Neural progenitor cell (in vitro differentiated cells): ENCODE data around the gene TGFB1I1. TPM values are rescaled to one million over a fixed set of nuclear protein-coding genes. Genes with fewer than 3 reads are reported as not detected.

Experiments
- DNase-seq: peaks from one replicate; pipeline ENCODE4 v3.0.0-alpha.2; 2016; ENCODE audit warnings: low spot score
- H2AFZ ChIP-seq: fragments of 200-600 bp; sonication (generic); replicated peaks from 2 replicates; pipeline ENCODE4 v1.6.1; 2016; ENCODE audit warnings: antibody characterized with exemption
- H3F3A ChIP-seq: fragments of 200-600 bp; sonication (generic); 2 replicates; pipeline ENCODE4 v1.6.1; 2016; ENCODE audit warnings: antibody characterized with exemption, low read depth
- H3K27ac ChIP-seq: fragments of 200-600 bp; sonication (generic); 2 replicates; pipeline ENCODE4 v1.5.1; 2016; ENCODE audit warnings: mild to moderate bottlenecking
- H3K27me3 ChIP-seq: fragments of 200-600 bp; sonication (generic); 2 replicates; pipeline ENCODE4 v1.6.1; 2016; ENCODE audit warnings: mild to moderate bottlenecking, moderate library complexity
- H3K36me3 ChIP-seq: fragments of 200-600 bp; sonication (generic); 2 replicates; pipeline ENCODE4 v1.5.1; 2016
- H3K4me1 ChIP-seq: fragments of 200-600 bp; sonication (generic); 2 replicates; pipeline ENCODE4 v1.6.1; 2016; ENCODE audit warnings: mixed run types
- H3K4me2 ChIP-seq: fragments of 200-600 bp; sonication (generic); 2 replicates; pipeline ENCODE4 v1.6.1; 2016
- H3K4me3 ChIP-seq: fragments of 200-600 bp; sonication (generic); 2 replicates; pipeline ENCODE4 v1.5.1; 2016
- H3K79me2 ChIP-seq: fragments of 200-600 bp; sonication (generic); 2 replicates; pipeline ENCODE4 v1.6.1; 2016; ENCODE audit warnings: low read depth
- H3K9ac ChIP-seq: fragments of 200-600 bp; sonication (generic); 2 replicates; pipeline ENCODE4 v1.6.1; 2016
- H3K9me3 ChIP-seq: fragments of 200-600 bp; sonication (generic); 2 replicates; pipeline ENCODE4 v1.5.1; 2016; ENCODE audit warnings: low read depth
- H4K20me1 ChIP-seq: fragments of 200-600 bp; sonication (generic); 2 replicates; pipeline ENCODE4 v1.6.1; 2016; ENCODE audit warnings: low read depth
- H3K27ac Mint-ChIP-seq: 3 replicates; pipeline ENCODE4 v1.8.0; 2021; ENCODE audit warnings: mixed read lengths
- H3K27me3 Mint-ChIP-seq: 2 replicates; pipeline ENCODE4 v1.8.0; 2022; ENCODE audit warnings: low read depth, mild to moderate bottlenecking, inconsistent platforms, moderate library complexity, mixed read lengths; ENCODE audit not compliant: insufficient read depth
- H3K36me3 Mint-ChIP-seq: 3 replicates; pipeline ENCODE4 v1.8.0; 2021; ENCODE audit warnings: mixed read lengths
- H3K4me1 Mint-ChIP-seq: 3 replicates; pipeline ENCODE4 v1.8.0; 2021; ENCODE audit warnings: mixed read lengths
- H3K4me3 Mint-ChIP-seq: 3 replicates; pipeline ENCODE4 v1.8.0; 2021; ENCODE audit warnings: mild to moderate bottlenecking, moderate library complexity, mixed read lengths
- H3K9me3 Mint-ChIP-seq: 3 replicates; pipeline ENCODE4 v1.8.0; 2020; ENCODE audit warnings: mixed read lengths
- EZH2 ChIP-seq: fragments of 200-600 bp; sonication (generic); IDR thresholded peaks from 2 replicates; pipeline ENCODE4 v1.6.1; 2017; ENCODE audit warnings: antibody characterized with exemption, mild to moderate bottlenecking, moderate library complexity
- EZH2phosphoT487 ChIP-seq: fragments of 200-600 bp; sonication (generic); IDR thresholded peaks from 2 replicates; pipeline ENCODE4 v1.6.1; 2017; ENCODE audit warnings: antibody characterized with exemption
- total RNA-seq: library from RNA; depleted of rRNA; stranded (reverse); fragments of >200 nt; gene quantifications from 2 replicates; pipeline ENCODE4 v1.2.3, GENCODE V29; 2015; ENCODE audit warnings: low replicate concordance
- TF ChIP-seq, protein P1 (sequence below): fragments of 200-600 bp; sonication (generic); IDR thresholded peaks from 2 replicates; pipeline ENCODE4 v1.5.1; 2017; ENCODE audit warnings: antibody characterized with exemption, mild to moderate bottlenecking

The TGFB1I1 gene
- total RNA-seq, 1 donor from 2014 or later = not detected

GRCh38 chr16:31451201-31451600 lies 20.8 kb upstream of the TGFB1I1 start:
- H3K9me3 Mint-ChIP-seq = no peaks in the 10 kb centered on the region
- Histone ChIP-seq H2AFZ (no peak overlapping the region), H3K9ac (no peak overlapping the region), H3K9me3 (no peaks in the 10 kb centered on the region), H4K20me1 (peaks cover 36% of the 10 kb centered on the region), H3K36me3 (no peaks in the 10 kb centered on the region), H3F3A (peaks cover 24% of the 10 kb centered on the region), H3K27me3 (no peaks in the 10 kb centered on the region), H3K27ac (no peak overlapping the region), H3K4me3 (no peak overlapping the region), H3K4me1 (peaks cover 20% of the 10 kb centered on the region), H3K4me2 (peak overlapping the region; percentile 32), H3K79me2 (peaks cover 13% of the 10 kb centered on the region)
- no peaks in the 10 kb centered on the region for H3K36me3 Mint-ChIP-seq
- peaks cover 38% of the 10 kb centered on the region for H3K4me1 Mint-ChIP-seq
- TF ChIP-seq EZH2 = no peak
- TF ChIP-seq, protein P1, sequence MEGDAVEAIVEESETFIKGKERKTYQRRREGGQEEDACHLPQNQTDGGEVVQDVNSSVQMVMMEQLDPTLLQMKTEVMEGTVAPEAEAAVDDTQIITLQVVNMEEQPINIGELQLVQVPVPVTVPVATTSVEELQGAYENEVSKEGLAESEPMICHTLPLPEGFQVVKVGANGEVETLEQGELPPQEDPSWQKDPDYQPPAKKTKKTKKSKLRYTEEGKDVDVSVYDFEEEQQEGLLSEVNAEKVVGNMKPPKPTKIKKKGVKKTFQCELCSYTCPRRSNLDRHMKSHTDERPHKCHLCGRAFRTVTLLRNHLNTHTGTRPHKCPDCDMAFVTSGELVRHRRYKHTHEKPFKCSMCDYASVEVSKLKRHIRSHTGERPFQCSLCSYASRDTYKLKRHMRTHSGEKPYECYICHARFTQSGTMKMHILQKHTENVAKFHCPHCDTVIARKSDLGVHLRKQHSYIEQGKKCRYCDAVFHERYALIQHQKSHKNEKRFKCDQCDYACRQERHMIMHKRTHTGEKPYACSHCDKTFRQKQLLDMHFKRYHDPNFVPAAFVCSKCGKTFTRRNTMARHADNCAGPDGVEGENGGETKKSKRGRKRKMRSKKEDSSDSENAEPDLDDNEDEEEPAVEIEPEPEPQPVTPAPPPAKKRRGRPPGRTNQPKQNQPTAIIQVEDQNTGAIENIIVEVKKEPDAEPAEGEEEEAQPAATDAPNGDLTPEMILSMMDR = no peak
- TF ChIP-seq EZH2phosphoT487 = no peak
- DNase-seq = no peak
- peak overlapping the region; percentile 87 for H3K27ac Mint-ChIP-seq
- H3K27me3 Mint-ChIP-seq = peaks cover 2% of the 10 kb centered on the region
- H3K4me3 Mint-ChIP-seq = no peak overlapping the region

DNA sequence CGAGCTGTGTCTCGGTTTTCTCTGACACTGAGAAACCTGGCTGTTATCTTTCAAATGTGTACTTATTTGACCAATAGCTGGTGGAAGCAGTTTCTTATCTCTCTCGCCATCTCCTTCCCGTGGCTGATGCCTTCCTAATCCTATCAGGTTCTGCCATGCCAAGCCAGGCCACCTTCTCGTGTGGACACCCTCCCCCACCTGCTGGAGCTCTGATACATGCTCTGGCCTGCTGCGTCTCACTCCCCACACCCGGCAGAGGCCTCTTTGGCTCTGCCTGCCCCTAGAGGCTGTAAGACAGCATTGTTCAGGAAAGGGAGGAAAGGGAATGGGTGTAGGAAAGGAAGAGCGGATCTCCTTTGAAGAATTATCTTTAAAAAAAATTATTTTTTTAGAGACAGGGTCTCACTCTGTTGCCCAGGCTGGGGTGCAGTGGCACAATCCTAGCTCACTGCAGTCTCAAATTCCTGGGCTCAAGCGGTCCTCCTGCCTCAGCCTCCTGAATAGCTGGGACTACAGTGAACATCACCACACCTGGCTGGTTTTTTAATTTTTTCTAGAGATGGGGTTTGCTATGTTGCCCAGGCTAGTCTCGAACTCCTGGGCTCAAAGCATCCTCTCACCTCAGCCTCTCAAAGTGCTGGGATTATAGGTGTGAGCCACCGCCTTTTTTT lies 20.1 kb upstream of the TGFB1I1 start:
- Histone ChIP-seq H3K4me2 (peak overlapping the region; percentile 32), H3K27ac (no peak overlapping the region)
- H3K36me3 Mint-ChIP-seq = no peaks in the 10 kb centered on the region

GRCh38 chr16:31452631-31453106 lies 19.3 kb upstream of the TGFB1I1 start:
- Mint-ChIP-seq H3K9me3 (no peaks in the 10 kb centered on the region), H3K4me3 (no peak overlapping the region), H3K27me3 (peaks cover 2% of the 10 kb centered on the region), H3K27ac (peak overlapping the region; percentile 76), H3K36me3 (no peaks in the 10 kb centered on the region), H3K4me1 (peaks cover 39% of the 10 kb centered on the region)
- peaks cover 51% of the 10 kb centered on the region for H4K20me1 ChIP-seq
- no peak for DNase-seq
- H3K27me3 ChIP-seq = no peaks in the 10 kb centered on the region
- no peak for TF ChIP-seq EZH2
- no peak for TF ChIP-seq EZH2phosphoT487
- TF ChIP-seq, protein P1 = no peak
- H3K27ac ChIP-seq = no peak overlapping the region
- H3K36me3 ChIP-seq = no peaks in the 10 kb centered on the region
- no peak overlapping the region for H3K4me2 ChIP-seq
- no peak overlapping the region for H2AFZ ChIP-seq
- H3K4me3 ChIP-seq = no peak overlapping the region
- peaks cover 26% of the 10 kb centered on the region for H3K79me2 ChIP-seq
- peaks cover 23% of the 10 kb centered on the region for H3K4me1 ChIP-seq
- no peaks in the 10 kb centered on the region for H3K9me3 ChIP-seq
- H3F3A ChIP-seq = peaks cover 28% of the 10 kb centered on the region
- H3K9ac ChIP-seq = no peak overlapping the region

More for the DNA sequence above, 20.1 kb upstream of the TGFB1I1 start:
- Histone ChIP-seq H3K9ac (no peak overlapping the region), H3K9me3 (no peaks in the 10 kb centered on the region), H3K4me1 (peaks cover 20% of the 10 kb centered on the region), H2AFZ (no peak overlapping the region), H3K36me3 (no peaks in the 10 kb centered on the region), H3K27me3 (no peaks in the 10 kb centered on the region), H4K20me1 (peaks cover 42% of the 10 kb centered on the region), H3K4me3 (no peak overlapping the region), H3F3A (peaks cover 24% of the 10 kb centered on the region), H3K79me2 (peaks cover 17% of the 10 kb centered on the region)
- DNase-seq = peak; percentile 79
- H3K27ac Mint-ChIP-seq = peak overlapping the region; percentile 87
- peaks cover 38% of the 10 kb centered on the region for H3K4me1 Mint-ChIP-seq
- H3K4me3 Mint-ChIP-seq = no peak overlapping the region
- no peaks in the 10 kb centered on the region for H3K9me3 Mint-ChIP-seq
- no peak for TF ChIP-seq EZH2phosphoT487
- TF ChIP-seq, protein P1 = peak; percentile 65
- H3K27me3 Mint-ChIP-seq = peaks cover 2% of the 10 kb centered on the region
